Measurements from ENCODE around the gene GSKIP. TPM values are rescaled to one million over a fixed set of nuclear protein-coding genes. Genes with fewer than 3 reads are reported as not detected.
A peak's percentile ranks its signal among the peaks of the same experiment; 100 is the strongest.

The GSKIP gene
- total RNA-seq, 2 experiments from 2014 or later: 21.8 to 21.9 TPM

GRCh38 chr14:96373538-96373937 lies 10.2 kb downstream of the GSKIP start:
- Mint-ChIP-seq H3K4me3 (no peak overlapping the region), H3K27ac (no peak overlapping the region), H3K4me1 (ENCODE audit: low read depth) (peaks cover 4% of the 10 kb centered on the region), H3K9me3 (no peaks in the 10 kb centered on the region), H3K27me3 (no peaks in the 10 kb centered on the region), H3K36me3 (ENCODE audit: low read depth) (peaks cover 4% of the 10 kb centered on the region)
- intact Hi-C loops (cut with micrococcal nuclease): no loop called here
- ATAC-seq: no peak
- ChIA-PET CTCF (no interaction called here), POLR2A (interaction anchor here (1.0 kb wide), 2 partner anchors 15 to 18 kb away, joined by 3 to 4 read pairs; no protein-coding TSS in a partner anchor)
- TF ChIP-seq, protein P1, sequence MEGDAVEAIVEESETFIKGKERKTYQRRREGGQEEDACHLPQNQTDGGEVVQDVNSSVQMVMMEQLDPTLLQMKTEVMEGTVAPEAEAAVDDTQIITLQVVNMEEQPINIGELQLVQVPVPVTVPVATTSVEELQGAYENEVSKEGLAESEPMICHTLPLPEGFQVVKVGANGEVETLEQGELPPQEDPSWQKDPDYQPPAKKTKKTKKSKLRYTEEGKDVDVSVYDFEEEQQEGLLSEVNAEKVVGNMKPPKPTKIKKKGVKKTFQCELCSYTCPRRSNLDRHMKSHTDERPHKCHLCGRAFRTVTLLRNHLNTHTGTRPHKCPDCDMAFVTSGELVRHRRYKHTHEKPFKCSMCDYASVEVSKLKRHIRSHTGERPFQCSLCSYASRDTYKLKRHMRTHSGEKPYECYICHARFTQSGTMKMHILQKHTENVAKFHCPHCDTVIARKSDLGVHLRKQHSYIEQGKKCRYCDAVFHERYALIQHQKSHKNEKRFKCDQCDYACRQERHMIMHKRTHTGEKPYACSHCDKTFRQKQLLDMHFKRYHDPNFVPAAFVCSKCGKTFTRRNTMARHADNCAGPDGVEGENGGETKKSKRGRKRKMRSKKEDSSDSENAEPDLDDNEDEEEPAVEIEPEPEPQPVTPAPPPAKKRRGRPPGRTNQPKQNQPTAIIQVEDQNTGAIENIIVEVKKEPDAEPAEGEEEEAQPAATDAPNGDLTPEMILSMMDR (IDR thresholded peaks at IDR 0.05): no peak
- DNase-seq: no peak

DNA sequence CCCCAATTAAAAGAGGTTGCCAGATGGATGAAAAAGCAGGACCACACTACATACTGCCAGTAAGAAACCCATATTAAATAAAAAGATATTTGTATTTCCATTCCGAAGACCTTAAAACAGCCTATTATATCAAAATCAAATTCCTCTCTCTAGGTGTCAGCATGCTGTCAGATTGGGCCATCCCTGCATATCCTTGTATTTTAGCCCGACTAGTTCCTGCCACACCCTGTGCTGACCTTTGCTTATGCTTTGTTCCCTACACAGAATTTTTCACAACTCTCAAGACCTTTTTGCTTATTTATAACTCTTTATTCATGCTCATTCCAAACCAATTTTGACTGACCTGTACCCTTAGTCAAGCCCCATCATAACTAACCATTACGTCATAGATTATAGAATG lies 12.8 kb downstream of the GSKIP start:
- Mint-ChIP-seq H3K4me3 (no peak overlapping the region), H3K4me1 (ENCODE audit: low read depth) (peaks cover 4% of the 10 kb centered on the region), H3K27me3 (no peaks in the 10 kb centered on the region), H3K36me3 (ENCODE audit: low read depth) (peaks cover 1% of the 10 kb centered on the region), H3K9me3 (no peaks in the 10 kb centered on the region), H3K27ac (no peak overlapping the region)
- ChIA-PET POLR2A (no interaction called here), CTCF (no interaction called here)
- ATAC-seq (no peak), DNase-seq (no peak)
- intact Hi-C loops (cut with micrococcal nuclease): no loop called here
- TF ChIP-seq, protein P1 (IDR thresholded peaks at IDR 0.05): no peak

- ATAC-seq (no peak), DNase-seq (peak; percentile 16)
- POLR2A ChIA-PET: interaction anchor here (2.7 kb wide), 1 partner anchor 11 kb away, joined by 15 read pairs; the partner anchor contains the start of gene AK7
These were observed 17.4 kb downstream of the GSKIP start for GRCh38 chr14:96380735-96381134.

GRCh38 chr14:96383445-96383844 lies 20.1 kb downstream of the GSKIP start:
- no peak overlapping the region for H3K4me3 Mint-ChIP-seq
- H3K36me3 Mint-ChIP-seq (ENCODE audit: low read depth): peaks cover 16% of the 10 kb centered on the region
- CTCF ChIA-PET: no interaction called here
- H3K4me1 Mint-ChIP-seq (ENCODE audit: low read depth): peaks cover 4% of the 10 kb centered on the region
- intact Hi-C loops (cut with micrococcal nuclease): no loop called here
- ATAC-seq: no peak
- H3K27ac Mint-ChIP-seq: no peak overlapping the region
- no peaks in the 10 kb centered on the region for H3K9me3 Mint-ChIP-seq
- no peak for DNase-seq
- POLR2A ChIA-PET: no interaction called here
- no peaks in the 10 kb centered on the region for H3K27me3 Mint-ChIP-seq
- TF ChIP-seq, protein P1 (IDR thresholded peaks at IDR 0.05): no peak

More at GRCh38 chr14:96380735-96381134, 17.4 kb downstream of the GSKIP start:
- TF ChIP-seq, protein P1 (IDR thresholded peaks at IDR 0.05): no peak
- Mint-ChIP-seq H3K4me3 (no peak overlapping the region), H3K27ac (no peak overlapping the region), H3K27me3 (no peaks in the 10 kb centered on the region), H3K36me3 (ENCODE audit: low read depth) (peaks cover 15% of the 10 kb centered on the region), H3K4me1 (ENCODE audit: low read depth) (peaks cover 4% of the 10 kb centered on the region), H3K9me3 (no peaks in the 10 kb centered on the region)
- intact Hi-C loops (cut with micrococcal nuclease): no loop called here
- CTCF ChIA-PET: interaction anchor here (2.0 kb wide), 1 partner anchor 11 kb away, joined by 7 read pairs; the partner anchor contains the start of gene AK7

DNA sequence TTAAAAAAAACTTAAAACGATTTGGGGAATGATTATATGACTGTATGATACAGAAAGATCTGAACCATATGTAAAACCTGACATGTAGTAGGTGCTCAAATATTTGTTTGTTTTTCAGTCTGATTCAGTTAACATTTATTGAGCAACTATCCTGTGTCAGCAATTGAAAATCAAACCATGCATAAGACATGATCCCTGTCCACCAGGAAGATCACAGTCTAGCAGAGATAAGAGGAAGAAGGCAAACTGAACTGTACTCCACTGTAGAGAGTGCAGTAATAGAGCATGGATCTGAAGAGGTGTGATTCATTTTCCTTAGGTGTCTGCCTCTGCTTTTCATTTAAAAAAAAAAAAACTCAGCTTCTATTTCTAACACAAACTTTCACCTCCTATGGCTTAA lies 20.7 kb downstream of the GSKIP start:
- ChIA-PET POLR2A (no interaction called here), CTCF (no interaction called here)
- Mint-ChIP-seq H3K36me3 (ENCODE audit: low read depth) (peaks cover 16% of the 10 kb centered on the region), H3K4me1 (ENCODE audit: low read depth) (peaks cover 4% of the 10 kb centered on the region), H3K27me3 (no peaks in the 10 kb centered on the region), H3K27ac (no peak overlapping the region), H3K4me3 (no peak overlapping the region), H3K9me3 (no peaks in the 10 kb centered on the region)
- ATAC-seq: no peak
- intact Hi-C loops (cut with micrococcal nuclease): no loop called here
- no peak for DNase-seq
- TF ChIP-seq, protein P1 (IDR thresholded peaks at IDR 0.05): no peak

Measured in activated CD8-positive, alpha-beta T cell treated with anti-CD3 and anti-CD28 coated beads for 36 hours (primary cell).